K562 (cell line): Measurements from ENCODE around the gene HES5. TPM values are rescaled to one million over a fixed set of nuclear protein-coding genes. Genes with fewer than 3 reads are reported as not detected.
"Not testable (repeated sequence)": the region's sequence is repeated elsewhere in the genome, so short reads cannot be mapped to it uniquely, and the experiment has no call there.

Experiments used
- ATAC-seq: fragments of 200-7000 bp; cut with Tn5 transposase; 3 replicates; pipeline ENCODE4 v1.9.1; 2020; ENCODE audit warnings: moderate library complexity
- BruUV-seq: library from RNA; stranded (reverse); fragments of 400-500 nt; replicated peaks from 2 replicates; lab custom pipeline; 2021; lab: Mats Ljungman, UMichigan
- CTCF ChIA-PET: fragments of 300-600 bp; formaldehyde crosslinking; extraction: SDS; loops from one replicate; lab custom pipeline; 2021; ENCODE audit warnings: low intra/inter-chr PET ratio; lab: Yijun Ruan, JAX
- POLR2A ChIA-PET: fragments of 300-600, 350-650 bp; sonication (Branson Sonifier 250); formaldehyde crosslinking; extraction: SDS; loops from one replicate; lab custom pipeline; 2021; ENCODE audit warnings: antibody characterized with exemption, inconsistent platforms; lab: Yijun Ruan, JAX
- DNase-seq, 4 experiments: peaks; one replicate each; pipeline versions ENCODE4 v3.0.0 to v3.0.0-alpha.2; 2011 to 2018; ENCODE audit warnings: low spot score in 3 of 4, mixed read lengths in 3 of 4; ENCODE audit errors: extremely low read depth in 1 of 4
- FAIRE-seq: peaks from 2 replicates; lab custom pipeline; 2011; peaks lifted over from hg19 to GRCh38; lab: Jason Lieb, UNC
- H2AFZ ChIP-seq: 2 replicates; pipeline ENCODE4 v1.6.0; 2011; ENCODE audit warnings: low read depth, low read length, control low read depth, inconsistent platforms
- H3K27ac ChIP-seq: fragments of 200-600 bp; 3 replicates; pipeline ENCODE4 v1.8.0; 2011; ENCODE audit warnings: low read depth, mild to moderate bottlenecking, control low read depth, inconsistent platforms, low read length, moderate library complexity, mixed read lengths; ENCODE audit errors: extremely low read depth
- H3K27me3 ChIP-seq, 2 experiments: fragments of 300-600 bp in 1 of 2; 2 replicates in 1 of 2; 3 replicates in 1 of 2; pipeline versions ENCODE4 v1.6.0 to v1.8.0; 2011; ENCODE audit warnings: inconsistent platforms in 2 of 2, low read length in 2 of 2, mild to moderate bottlenecking in 1 of 2, mixed read lengths in 1 of 2, moderate library complexity in 1 of 2; ENCODE audit not compliant: control insufficient read depth in 2 of 2, insufficient read depth in 2 of 2
- H3K36me3 ChIP-seq: fragments of 300-600 bp; 3 replicates; pipeline ENCODE4 v1.8.0; 2011; ENCODE audit warnings: mild to moderate bottlenecking, low read length, inconsistent platforms; ENCODE audit not compliant: control insufficient read depth, insufficient read depth
- H3K4me1 ChIP-seq, 2 experiments: fragments of 200-600 bp in 1 of 2; replicated peaks in 1 of 2; 2 replicates in 1 of 2; 3 replicates in 1 of 2; pipeline versions ENCODE4 v1.5.1 to v1.8.0; 2011; ENCODE audit warnings: inconsistent platforms in 2 of 2, low read length in 2 of 2, mild to moderate bottlenecking in 1 of 2, mixed read lengths in 1 of 2, moderate library complexity in 1 of 2; ENCODE audit not compliant: control insufficient read depth in 2 of 2, insufficient read depth in 2 of 2
- H3K4me2 ChIP-seq: 2 replicates; pipeline ENCODE4 v1.6.1; 2011; ENCODE audit warnings: low read length, control low read depth, inconsistent platforms, mixed read lengths; ENCODE audit not compliant: insufficient read depth
- H3K4me3 ChIP-seq: fragments of 200-600 bp; sonication (generic), shearing (Covaris generic); 2 replicates; pipeline ENCODE4 v1.5.1; 2016; ENCODE audit warnings: control low read depth, inconsistent platforms
- H3K79me2 ChIP-seq: fragments of 200-600 bp; 3 replicates; pipeline ENCODE4 v1.8.0; 2011; ENCODE audit warnings: low read length, inconsistent platforms; ENCODE audit not compliant: control insufficient read depth, insufficient read depth
- H3K9ac ChIP-seq, 2 experiments: 2 replicates each; pipeline versions ENCODE4 v1.6.0 to v1.6.1; 2011; ENCODE audit warnings: low read depth in 2 of 2, low read length in 2 of 2, control low read depth in 1 of 2, inconsistent platforms in 1 of 2, mild to moderate bottlenecking in 1 of 2, mixed read lengths in 1 of 2; ENCODE audit not compliant: insufficient read depth in 1 of 2
- H3K9me1 ChIP-seq: one replicate; pipeline ENCODE4 v1.6.0; 2011; ENCODE audit warnings: inconsistent platforms, mild to moderate bottlenecking, low read length, moderate library complexity; ENCODE audit not compliant: control insufficient read depth, insufficient read depth
- H3K9me3 ChIP-seq: replicated peaks from 2 replicates; pipeline ENCODE4 v1.5.1; 2011; ENCODE audit warnings: low read depth, low read length, inconsistent platforms; ENCODE audit not compliant: control insufficient read depth, insufficient read depth
- H4K20me1 ChIP-seq: replicated peaks from 2 replicates; pipeline ENCODE4 v1.6.1; 2011; ENCODE audit warnings: low read length, inconsistent platforms, mixed read lengths; ENCODE audit not compliant: control insufficient read depth, insufficient read depth
- ASH1L ChIP-seq: fragments of 450-650 bp; IDR thresholded peaks from 2 replicates; pipeline ENCODE4 v1.6.1; 2018; ENCODE audit warnings: borderline replicate concordance, mild to moderate bottlenecking, low read depth; ENCODE audit not compliant: partially characterized antibody
- E2F4 ChIP-seq: sonication (generic); formaldehyde crosslinking; IDR thresholded peaks from 2 replicates; pipeline ENCODE4 v1.8.0; 2022; ENCODE audit warnings: mild to moderate bottlenecking, low read depth, missing genetic modification reagents
- GATAD2A ChIP-seq: fragments of 450-650 bp; IDR thresholded peaks from 2 replicates; pipeline ENCODE4 v1.6.1; 2017
- LCOR ChIP-seq: sonication (generic); formaldehyde crosslinking; IDR thresholded peaks from 2 replicates; pipeline ENCODE4 v1.8.0; 2022; ENCODE audit warnings: mild to moderate bottlenecking, missing genetic modification reagents
- NFIC ChIP-seq: fragments of 450-650 bp; IDR thresholded peaks from 2 replicates; pipeline ENCODE4 v1.6.1; 2017; ENCODE audit warnings: mild to moderate bottlenecking, inconsistent platforms
- PTBP1 ChIP-seq: fragments of 200-400 bp; formaldehyde crosslinking; IDR thresholded peaks from 2 replicates; pipeline ENCODE4 v1.6.1; 2017; ENCODE audit warnings: low read depth, low read length
- PURB ChIP-seq: sonication (generic); formaldehyde crosslinking; IDR thresholded peaks from 2 replicates; pipeline ENCODE4 v1.9.0; 2021; ENCODE audit warnings: low read depth, mild to moderate bottlenecking, missing genetic modification reagents
- ZBTB7A ChIP-seq: IDR thresholded peaks from 2 replicates; pipeline ENCODE4 v1.6.1; 2011; ENCODE audit warnings: low read depth, mild to moderate bottlenecking, low read length, moderate library complexity, borderline replicate concordance; ENCODE audit not compliant: control insufficient read depth
- WGBS: fragments of 100-300 bp; shearing (Covaris generic); methylation state at CpG from one replicate; pipeline ENCODE4 v1.1.6; 2016; ENCODE audit warnings: low coverage, mixed read lengths; ENCODE audit not compliant: insufficient coverage; ENCODE audit errors: missing lambda C conversion rate; 5-methylcytosine and 5-hydroxymethylcytosine counted together
- in situ Hi-C: fragments of 300-500 bp; cut with MboI; formaldehyde crosslinking; loops from 4 replicates; pipeline ENCODE4 v1.15.0; 2018; ENCODE audit warnings: inconsistent platforms, mixed read lengths
- intact Hi-C: fragments of 100-400 bp; cut with micrococcal nuclease; formaldehyde crosslinking; loops from 2 replicates; pipeline ENCODE4 v1.14.2; 2022
- polyA plus RNA-seq, 8 experiments: library from polyadenylated mRNA; depleted of rRNA in 4 of 8; stranded (reverse) in 5 of 8; unstranded in 3 of 8; fragments of >200 nt; fragmentation: Nextera tagmentation in 2 of 8; fragmentation: Illumina TruSeq in 1 of 8; extraction: Ambion mirVana in 2 of 8; extraction: Trizol in 1 of 8; gene quantifications; 2 replicates each; pipeline versions ENCODE4 v1.2.1 to v1.2.3, GENCODE V29; 2011 to 2014; ENCODE audit warnings: inconsistent platforms in 1 of 8, missing spikeins in 1 of 8
- total RNA-seq, 7 experiments: library from RNA; depleted of rRNA in 6 of 7; stranded (reverse); fragments of >200 nt in 6 of 7; fragmentation: Illumina TruSeq in 2 of 7; extraction: Trizol in 2 of 7; gene quantifications; 2 replicates each; pipeline versions ENCODE4 v1.2.1 to v1.2.3, GENCODE V29; 2011 to 2021; ENCODE audit warnings: low replicate concordance in 1 of 7

HES5 gene
- total and polyA plus RNA-seq, 9 of the 15 experiments (the other 6 are each of a cell fraction or from before 2014, with no cell fraction given): not detected

- TF ChIP-seq E2F4 (CRISPR knock-in tag) (no peak), ASH1L (no peak), PTBP1 (no peak), PURB (no peak), LCOR (CRISPR knock-in tag) (no peak), GATAD2A (no peak)
Measured at GRCh38 chr1:2552189-2552588, 22.1 kb upstream of the HES5 start (continued).

- ATAC-seq, CTCF ChIA-PET, H3K27ac ChIP-seq, H4K20me1 ChIP-seq, H3K79me2 ChIP-seq, in situ Hi-C loops, H3K27me3 ChIP-seq, BruUV-seq, H3K9me3 ChIP-seq, H2AFZ ChIP-seq, H3K9me1 ChIP-seq, DNase-seq, H3K36me3 ChIP-seq, H3K4me3 ChIP-seq, intact Hi-C loops, H3K4me2 ChIP-seq: not testable (repeated sequence)
- H3K4me1 ChIP-seq: peaks cover 36 to 74% of the 10 kb centered on the region in 2 experiments
- peak; percentile 78 for FAIRE-seq
- H3K9ac ChIP-seq: peak overlapping the region in 1 of 2 experiments; percentile 35; a peak in 2 of 4 replicates
- 56% methylated on average over 7 of the region's 9 CpGs for WGBS
- TF ChIP-seq ZBTB7A: 0 out of 2 replicates have a peak, but pooled peaks have one; percentile 45
- TF ChIP-seq NFIC: peak; percentile 19; the same call in 1 of the 2 replicates
- POLR2A ChIA-PET: interaction anchor here (1.0 kb wide), 1 partner anchor 144 kb away, joined by 3 read pairs; no protein-coding TSS in a partner anchor
Measured at GRCh38 chr1:2551544-2551943, 21.5 kb upstream of the HES5 start.

- POLR2A ChIA-PET: not testable (repeated sequence)
Measured at GRCh38 chr1:2550309-2550861, 20.3 kb upstream of the HES5 start.

More at GRCh38 chr1:2550309-2550861, 20.3 kb upstream of the HES5 start:
- FAIRE-seq, H3K27ac ChIP-seq, ATAC-seq, H3K9ac ChIP-seq, H2AFZ ChIP-seq, DNase-seq, H4K20me1 ChIP-seq, H3K9me3 ChIP-seq, intact Hi-C loops, H3K4me3 ChIP-seq, CTCF ChIA-PET, H3K9me1 ChIP-seq, H3K27me3 ChIP-seq, H3K79me2 ChIP-seq, BruUV-seq, H3K4me2 ChIP-seq, H3K36me3 ChIP-seq, in situ Hi-C loops: not testable (repeated sequence)
- 51% methylated on average over 8 of the region's 12 CpGs for WGBS
- H3K4me1 ChIP-seq: peaks cover 30 to 73% of the 10 kb centered on the region in 2 experiments
